ENCODE results near the gene RIC8A. TPM values are rescaled to one million over a fixed set of nuclear protein-coding genes. Genes with fewer than 3 reads are reported as not detected.
A peak's percentile ranks its signal among the peaks of the same experiment; 100 is the strongest.
"Not testable (repeated sequence)": the region's sequence is repeated elsewhere in the genome, so short reads cannot be mapped to it uniquely, and the experiment has no call there.

RIC8A gene
- total and polyA plus RNA-seq, 7 experiments from 2014 or later, result 74.4 to 119 (median 92.0) TPM

DNA sequence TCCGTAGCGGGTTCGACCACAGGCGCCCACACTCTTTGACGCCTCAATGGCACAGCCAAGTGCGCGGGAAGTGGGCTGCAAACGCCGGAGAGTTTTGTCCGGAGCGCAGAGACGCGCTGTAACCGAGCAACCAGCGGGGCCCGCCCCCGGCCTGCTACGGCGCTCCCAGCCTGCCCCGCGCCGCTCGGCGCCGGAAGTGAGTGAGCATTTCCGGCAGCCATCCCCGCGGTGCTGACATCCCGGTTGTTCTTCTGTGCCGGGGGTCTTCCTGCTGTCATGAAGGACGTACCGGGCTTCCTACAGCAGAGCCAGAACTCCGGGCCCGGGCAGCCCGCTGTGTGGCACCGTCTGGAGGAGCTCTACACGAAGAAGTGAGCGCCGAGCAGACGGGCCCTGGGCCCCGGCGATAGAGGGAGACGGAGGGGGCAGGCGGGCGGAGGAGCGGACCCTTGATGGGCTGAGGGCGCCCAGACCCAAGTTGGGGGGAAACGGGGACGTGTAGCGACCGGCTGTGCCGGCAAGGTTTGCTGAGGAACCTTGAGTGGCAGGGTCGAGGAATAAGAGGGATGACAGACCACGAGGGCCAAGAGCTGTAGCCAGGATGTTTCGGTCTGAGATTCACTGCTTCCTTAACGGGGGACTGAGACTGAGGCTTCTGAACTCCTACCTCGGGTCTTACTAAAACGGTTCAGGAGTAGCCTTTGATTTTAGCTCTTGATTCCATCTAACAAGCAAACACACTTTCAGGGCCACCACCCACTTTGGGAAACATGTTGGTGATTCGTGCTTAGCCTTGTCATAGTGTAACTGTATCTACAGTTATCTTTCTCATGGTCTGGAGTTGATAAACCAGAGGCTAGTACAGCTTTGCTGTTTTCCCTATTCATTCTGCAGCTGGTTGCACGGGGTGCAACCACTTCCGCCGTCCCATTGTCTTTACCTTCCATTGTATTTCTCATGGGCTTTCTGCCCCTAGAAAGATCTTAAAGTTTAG, 29.6 kb downstream of the RIC8A start, which contains the start of gene PSMD13:
Gene PSMD13, plus strand, starts transcription at position 203 of the 994 bp plus-strand sequence. Its CDS starts 74 bp downstream, at position 277.
- ChIA-PET POLR2A (interaction anchor here (0.6 to 7.5 kb wide), 22 partner anchors 9 to 572 kb away, joined by 3 to 83 read pairs (median 5); partner anchors contain the start of genes BET1L, PGGHG, RIC8A and RNH1), CTCF (interaction anchor here (0.6 to 4.4 kb wide), 6 partner anchors 14 to 510 kb away, joined by 3 to 21 read pairs (median 4); partner anchors contain the start of genes BET1L and RIC8A)
- H3K4me1 ChIP-seq (ENCODE audit: control insufficient read depth in 2 of 2, insufficient read depth in 2 of 2, low read length in 2 of 2), result peaks cover 17 to 23% of the 10 kb centered on the region in 2 donors
- Mint-ChIP-seq H3K9me3 (no peaks in the 10 kb centered on the region), H3K4me3 (peak within 1 kb of the TSS; percentile 84 to 99 (median 96)), H3K27me3 (no peaks in the 10 kb centered on the region), H3K27ac (peak within 1 kb of the TSS; percentile 84 to 100 (median 100)), H3K4me1 (peaks cover 26 to 66% (median 53%) of the 10 kb centered on the region in 7 donors), H3K36me3 (peaks cover 4 to 20% (median 14%) of the 10 kb centered on the region in 5 donors)
- peak within 1 kb of the TSS; percentile 97 for H3K27ac ChIP-seq (ENCODE audit: low read depth, low read length)
- peaks cover 0 to 30% (median 9%) of the 10 kb centered on the region in 3 experiments for H3K36me3 ChIP-seq (ENCODE audit: control insufficient read depth in 2 of 3, insufficient read depth in 3 of 3, low read length in 3 of 3)
- peak; percentile 82 to 92 (median 88) for DNase-seq
- intact Hi-C loops (cut with micrococcal nuclease), result loop anchor here (1.0 to 5.0 kb wide), 17 partner anchors 13 to 560 kb away; partner anchors contain the start of genes BET1L (in 2 of the 2), RIC8A (in 2 of the 2), PGGHG (in 1 of the 2) and PHRF1 (in 1 of the 2)
- no peaks in the 10 kb centered on the region for H3K27me3 ChIP-seq (ENCODE audit: control insufficient read depth in 2 of 2, insufficient read depth in 2 of 2, low read length in 2 of 2)
- H3K9me3 ChIP-seq (ENCODE audit: control insufficient read depth in 2 of 3, low read length in 3 of 3), result no peaks in the 10 kb centered on the region
- ATAC-seq, result peak; percentile 88
- peak within 1 kb of the TSS; percentile 100 for H3K4me3 ChIP-seq (ENCODE audit: low read length)

DNA sequence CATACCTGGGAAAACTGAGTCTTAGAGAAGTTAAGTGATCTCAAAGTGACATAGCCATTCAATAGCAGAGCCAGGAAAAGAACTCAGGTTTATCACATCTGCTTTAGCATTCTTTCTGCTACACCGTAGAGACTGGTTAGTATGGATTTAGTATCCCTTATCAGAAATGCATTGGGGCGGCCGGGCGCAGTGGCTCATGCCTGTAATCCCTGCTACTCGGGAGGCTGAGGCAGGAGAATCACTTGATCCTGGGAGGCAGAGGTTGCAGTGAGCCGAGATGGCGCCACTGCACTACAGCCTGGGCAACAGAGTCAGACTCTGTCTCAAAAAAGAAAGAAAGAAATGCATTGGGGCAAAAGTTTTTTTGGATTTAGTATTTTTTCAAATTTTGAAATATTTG, 30.8 kb downstream of the RIC8A start:
- CTCF ChIA-PET, result interaction anchor here (1.2 to 4.4 kb wide), 2 partner anchors 12 to 31 kb away, joined by 5 to 21 read pairs; partner anchors contain the start of genes BET1L and RIC8A
- H3K27me3 ChIP-seq (ENCODE audit: control insufficient read depth in 2 of 2, insufficient read depth in 2 of 2, low read length in 2 of 2); ATAC-seq; H3K27me3 Mint-ChIP-seq; H3K4me3 ChIP-seq (ENCODE audit: low read length); H3K9me3 ChIP-seq (ENCODE audit: control insufficient read depth in 2 of 3, low read length in 3 of 3); H3K9me3 Mint-ChIP-seq; DNase-seq: not testable (repeated sequence)
- H3K27ac ChIP-seq (ENCODE audit: low read depth, low read length), result peak overlapping the region; percentile 97
- H3K4me1 ChIP-seq (ENCODE audit: control insufficient read depth in 2 of 2, insufficient read depth in 2 of 2, low read length in 2 of 2), result peaks cover 17 to 23% of the 10 kb centered on the region in 2 donors
- Mint-ChIP-seq H3K4me3 (peak overlapping the region in 7 of 10 donors; percentile 88 to 99 (median 94)), H3K4me1 (peaks cover 24 to 70% (median 53%) of the 10 kb centered on the region in 7 donors), H3K27ac (peak overlapping the region in 5 of 9 donors; percentile 55 to 100 (median 84)), H3K36me3 (peaks cover 9 to 23% (median 17%) of the 10 kb centered on the region in 5 donors)
- POLR2A ChIA-PET, result interaction anchor here (1.0 to 7.5 kb wide), 9 partner anchors 13 to 213 kb away, joined by 5 to 83 read pairs (median 7); partner anchors contain the start of genes BET1L and RIC8A
- peaks cover 4 to 35% (median 12%) of the 10 kb centered on the region in 3 experiments for H3K36me3 ChIP-seq (ENCODE audit: control insufficient read depth in 2 of 3, insufficient read depth in 3 of 3, low read length in 3 of 3)
- intact Hi-C loops (cut with micrococcal nuclease), result loop anchor here in 1 of 2 donors (5.0 kb wide), 3 partner anchors 49 to 559 kb away; partner anchors contain the start of genes PGGHG, PHRF1 and SLC25A22

DNA sequence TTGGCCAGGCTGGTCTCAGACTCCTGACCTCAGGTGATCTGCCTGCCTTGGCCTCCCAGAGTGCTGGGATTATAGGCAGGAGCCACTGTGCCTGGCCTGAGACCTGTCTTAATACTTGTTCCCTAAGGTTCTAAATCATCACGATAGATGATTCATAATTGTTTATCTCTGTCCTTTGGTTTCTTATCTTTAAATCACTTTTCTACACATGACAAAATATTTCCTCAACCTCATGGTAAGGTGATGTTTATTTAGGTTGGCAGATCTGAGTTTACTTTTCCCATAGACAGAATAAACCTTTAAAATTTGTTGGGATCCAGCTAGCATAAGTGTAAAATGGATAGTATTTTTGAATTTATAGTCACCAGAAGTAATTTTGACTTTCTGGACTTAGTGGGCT, 32.8 kb downstream of the RIC8A start:
- Mint-ChIP-seq H3K4me1 (peaks cover 21 to 62% (median 51%) of the 10 kb centered on the region in 7 donors), H3K9me3 (no peaks in the 10 kb centered on the region), H3K36me3 (peaks cover 9 to 32% (median 24%) of the 10 kb centered on the region in 5 donors), H3K27ac (peak overlapping the region in 2 of 9 donors; percentile 19 to 27), H3K27me3 (no peaks in the 10 kb centered on the region), H3K4me3 (no peak overlapping the region)
- CTCF ChIA-PET, result interaction anchor here (4.4 kb wide), 1 partner anchor 10 kb away, joined by 21 read pairs; no protein-coding TSS in a partner anchor
- H3K4me3 ChIP-seq (ENCODE audit: low read length), result no peak overlapping the region
- intact Hi-C loops (cut with micrococcal nuclease), result no loop called here
- no peak for ATAC-seq
- H3K27me3 ChIP-seq (ENCODE audit: control insufficient read depth in 2 of 2, insufficient read depth in 2 of 2, low read length in 2 of 2), result no peaks in the 10 kb centered on the region
- no peak for DNase-seq
- H3K36me3 ChIP-seq (ENCODE audit: control insufficient read depth in 2 of 3, insufficient read depth in 3 of 3, low read length in 3 of 3), result peaks cover 16 to 53% (median 18%) of the 10 kb centered on the region in 3 experiments
- POLR2A ChIA-PET, result interaction anchor here (0.7 to 1.8 kb wide), 4 partner anchors 33 to 128 kb away, joined by 3 to 7 read pairs (median 4); partner anchors contain the start of genes BET1L and RIC8A
- no peak overlapping the region for H3K27ac ChIP-seq (ENCODE audit: low read depth, low read length)
- H3K4me1 ChIP-seq (ENCODE audit: control insufficient read depth in 2 of 2, insufficient read depth in 2 of 2, low read length in 2 of 2), result peaks cover 15 to 19% of the 10 kb centered on the region in 2 donors
- H3K9me3 ChIP-seq (ENCODE audit: control insufficient read depth in 2 of 3, low read length in 3 of 3), result no peaks in the 10 kb centered on the region

DNA sequence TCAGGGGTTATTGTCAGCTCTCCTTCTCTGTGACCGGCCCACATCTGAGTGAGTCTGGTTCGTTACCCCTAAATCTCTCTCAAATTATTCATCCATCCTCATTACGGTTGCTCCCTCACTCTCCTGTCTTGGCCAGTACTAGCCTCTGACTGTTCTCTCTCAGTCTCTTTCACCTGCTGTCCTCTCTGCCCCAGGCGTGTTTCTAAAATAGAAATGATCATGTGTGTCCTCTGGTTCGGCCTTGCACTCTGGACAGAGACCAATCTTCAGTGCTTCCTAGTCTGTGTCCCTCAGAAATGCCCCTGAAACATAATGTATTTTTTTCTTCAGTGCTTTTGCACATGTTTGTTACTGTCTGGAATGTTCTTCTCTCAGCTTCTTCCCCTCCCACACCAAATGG, 34.1 kb downstream of the RIC8A start:
- H3K27ac Mint-ChIP-seq, result peak overlapping the region in 7 of 9 donors; percentile 9 to 77 (median 41)
- ATAC-seq (no peak), DNase-seq (no peak)
- intact Hi-C loops (cut with micrococcal nuclease), result no loop called here
- no peak overlapping the region for H3K27ac ChIP-seq (ENCODE audit: low read depth, low read length)
- no peak overlapping the region for H3K4me3 Mint-ChIP-seq
- ChIA-PET POLR2A (interaction anchor here (0.6 to 1.6 kb wide), 4 partner anchors 15 to 64 kb away, joined by 3 read pairs; partner anchors contain the start of genes BET1L and RIC8A), CTCF (interaction anchor here (0.8 to 1.2 kb wide), 3 partner anchors 9 to 65 kb away, joined by 3 to 7 read pairs (median 3); no protein-coding TSS in a partner anchor)
- no peak overlapping the region for H3K4me3 ChIP-seq (ENCODE audit: low read length)
- H3K27me3 ChIP-seq (ENCODE audit: control insufficient read depth in 2 of 2, insufficient read depth in 2 of 2, low read length in 2 of 2), result no peaks in the 10 kb centered on the region
- peaks cover 9 to 41% (median 34%) of the 10 kb centered on the region in 5 donors for H3K36me3 Mint-ChIP-seq
- no peaks in the 10 kb centered on the region for H3K9me3 ChIP-seq (ENCODE audit: control insufficient read depth in 2 of 3, low read length in 3 of 3)
- H3K9me3 Mint-ChIP-seq, result peaks cover 0 to 1% (median 0%) of the 10 kb centered on the region in 11 donors
- H3K36me3 ChIP-seq (ENCODE audit: control insufficient read depth in 2 of 3, insufficient read depth in 3 of 3, low read length in 3 of 3), result peaks cover 17 to 64% (median 26%) of the 10 kb centered on the region in 3 experiments
- H3K27me3 Mint-ChIP-seq, result no peaks in the 10 kb centered on the region
- H3K4me1 Mint-ChIP-seq, result peaks cover 23 to 55% (median 47%) of the 10 kb centered on the region in 7 donors
- peaks cover 11 to 16% of the 10 kb centered on the region in 2 donors for H3K4me1 ChIP-seq (ENCODE audit: control insufficient read depth in 2 of 2, insufficient read depth in 2 of 2, low read length in 2 of 2)

DNA sequence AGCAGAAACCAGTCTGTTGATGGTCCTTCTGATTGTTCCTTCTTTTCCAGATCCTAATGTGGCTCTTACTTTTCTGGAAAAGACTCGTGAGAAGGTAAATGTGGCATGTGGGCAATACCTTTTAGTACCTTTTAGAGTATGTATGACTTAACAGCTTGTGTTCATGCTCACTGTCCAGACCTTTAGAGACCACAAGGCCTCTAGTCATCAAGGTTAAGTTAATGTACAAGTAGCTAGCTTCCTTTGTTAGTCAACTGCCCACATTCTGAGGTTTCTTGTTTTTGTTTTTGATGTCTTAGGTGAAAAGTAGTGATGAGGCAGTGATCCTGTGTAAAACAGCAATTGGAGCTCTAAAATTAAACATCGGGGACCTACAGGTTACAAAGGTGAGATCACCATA, 36.9 kb downstream of the RIC8A start:
- Histone ChIP-seq H3K27ac (ENCODE audit: low read depth, low read length) (no peak overlapping the region), H3K36me3 (ENCODE audit: control insufficient read depth in 2 of 3, insufficient read depth in 3 of 3, low read length in 3 of 3) (peaks cover 40 to 84% (median 42%) of the 10 kb centered on the region in 3 experiments), H3K4me1 (ENCODE audit: control insufficient read depth in 2 of 2, insufficient read depth in 2 of 2, low read length in 2 of 2) (no peaks in the 10 kb centered on the region), H3K4me3 (ENCODE audit: low read length) (no peak overlapping the region), H3K27me3 (ENCODE audit: control insufficient read depth in 2 of 2, insufficient read depth in 2 of 2, low read length in 2 of 2) (no peaks in the 10 kb centered on the region), H3K9me3 (ENCODE audit: control insufficient read depth in 2 of 3, low read length in 3 of 3) (no peaks in the 10 kb centered on the region)
- Mint-ChIP-seq H3K4me1 (peaks cover 14 to 36% (median 29%) of the 10 kb centered on the region in 7 donors), H3K27ac (no peak overlapping the region), H3K36me3 (peaks cover 9 to 56% (median 42%) of the 10 kb centered on the region in 5 donors), H3K9me3 (peaks cover 0 to 1% (median 0%) of the 10 kb centered on the region in 11 donors), H3K27me3 (no peaks in the 10 kb centered on the region), H3K4me3 (no peak overlapping the region)
- intact Hi-C loops (cut with micrococcal nuclease), result no loop called here
- ChIA-PET CTCF (interaction anchor here (1.2 kb wide), 1 partner anchor 37 kb away, joined by 3 read pairs; no protein-coding TSS in a partner anchor), POLR2A (interaction anchor here (0.8 to 1.6 kb wide), 2 partner anchors 36 to 37 kb away, joined by 3 to 5 read pairs; partner anchors contain the start of genes BET1L and RIC8A)
- DNase-seq (no peak), ATAC-seq (no peak)

Data from naive thymus-derived CD4-positive, alpha-beta T cell (primary cell).